HG03442 (cell line): Measurements from ENCODE around the gene RHOB.
"Not testable (repeated sequence)": the region's sequence is repeated elsewhere in the genome, so short reads cannot be mapped to it uniquely, and the experiment has no call there.

Experiments
- ATAC-seq: cut with Tn5 transposase; IDR thresholded peaks from one replicate; pipeline ENCODE4 v1.9.1; 2021; ENCODE audit warnings: mild to moderate bottlenecking, moderate library complexity; ENCODE audit not compliant: unreplicated experiment

RHOB gene

GRCh38 chr2:20422402-20423271 lies 24.2 kb upstream of the RHOB start:
- no peak for ATAC-seq

GRCh38 chr2:20423359-20423758 lies 23.5 kb upstream of the RHOB start:
- no peak for ATAC-seq

- ATAC-seq, result no peak
Measured at GRCh38 chr2:20423847-20424246, 23.0 kb upstream of the RHOB start.

GRCh38 chr2:20424300-20425290 lies 22.3 kb upstream of the RHOB start:
- ATAC-seq, result peak; percentile 46

- no peak for ATAC-seq
Measured at GRCh38 chr2:20425371-20425881, 21.4 kb upstream of the RHOB start.

GRCh38 chr2:20425884-20426283 lies 21.0 kb upstream of the RHOB start:
- ATAC-seq, result no peak

GRCh38 chr2:20427931-20428526 lies 18.8 kb upstream of the RHOB start:
- ATAC-seq, result no peak

- no peak for ATAC-seq
Measured at GRCh38 chr2:20428717-20429490, 18.0 kb upstream of the RHOB start.

GRCh38 chr2:20429528-20429927 lies 17.3 kb upstream of the RHOB start:
- peak; percentile 60 for ATAC-seq

- no peak for ATAC-seq
Measured at GRCh38 chr2:20430035-20430434, 16.8 kb upstream of the RHOB start.

GRCh38 chr2:20430461-20431300 lies 16.2 kb upstream of the RHOB start:
- ATAC-seq, result peak; percentile 53

GRCh38 chr2:20431301-20431698 lies 15.6 kb upstream of the RHOB start:
- ATAC-seq, result no peak

- no peak for ATAC-seq
Measured at GRCh38 chr2:20431772-20432171, 15.1 kb upstream of the RHOB start.

GRCh38 chr2:20432714-20433113 lies 14.2 kb upstream of the RHOB start:
- no peak for ATAC-seq

GRCh38 chr2:20433249-20433648 lies 13.6 kb upstream of the RHOB start:
- ATAC-seq, result no peak

- no peak for ATAC-seq
Measured at GRCh38 chr2:20433946-20434553, 12.8 kb upstream of the RHOB start.

GRCh38 chr2:20434588-20435294 lies 12.1 kb upstream of the RHOB start:
- no peak for ATAC-seq

- ATAC-seq, result not testable (repeated sequence)
Measured at GRCh38 chr2:20435456-20435855, 11.4 kb upstream of the RHOB start.
